ENCODE data around the gene GLT8D2. TPM values are rescaled to one million over a fixed set of nuclear protein-coding genes. Genes with fewer than 3 reads are reported as not detected.

GLT8D2 gene
- total RNA-seq, 4 donors from 2014 or later = 0.41 to 4.0 (median 1.1) TPM

DNA sequence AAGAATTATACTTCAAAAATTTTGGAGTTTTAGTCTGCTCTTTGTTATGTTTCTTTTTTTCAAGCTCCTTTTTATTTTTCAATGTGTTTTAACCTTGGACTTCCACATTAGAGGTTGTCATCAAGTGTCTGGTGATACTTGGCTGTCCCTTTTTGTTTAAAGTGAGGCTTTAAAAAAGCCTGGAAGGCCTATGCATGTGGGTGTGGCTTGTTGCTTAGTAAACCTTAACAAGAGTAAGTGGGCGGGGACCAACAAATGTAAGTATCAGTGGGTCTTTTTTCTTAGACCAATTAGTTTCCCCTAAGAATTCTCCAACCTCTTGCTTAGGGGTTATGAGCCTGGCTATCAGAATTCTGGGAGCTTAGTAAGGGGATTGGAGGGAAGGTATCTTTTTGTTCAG, 40.7 kb upstream of the GLT8D2 start:
- DNase-seq = no peak
- in situ Hi-C loops (cut with MboI; ENCODE audit: low sequenced_read_pairs in 4 of 4) (no loop called here), intact Hi-C loops (cut with DNase I; ENCODE audit: low total_unique reads) (no loop called here)
- peaks cover 0 to 80% of the 10 kb centered on the region in 2 donors for H3K36me3 ChIP-seq
- no peaks in the 10 kb centered on the region for H3K9me3 ChIP-seq
- no peaks in the 10 kb centered on the region for H3K27me3 ChIP-seq
- H3K27ac ChIP-seq = no peak overlapping the region
- H3K4me3 ChIP-seq = no peak overlapping the region
- H3K4me1 ChIP-seq = no peaks in the 10 kb centered on the region
- TF ChIP-seq POLR2A (IDR thresholded peaks at IDR 0.05) (no peak), CTCF (IDR thresholded peaks at IDR 0.05 in 4 of 5, conservative IDR thresholded peaks at IDR 0.05 in 1 of 5) (no peak)
- no peak for ATAC-seq

GRCh38 chr12:104083769-104084475, 33.9 kb upstream of the GLT8D2 start:
- Histone ChIP-seq H3K27me3 (no peaks in the 10 kb centered on the region), H3K4me1 (no peaks in the 10 kb centered on the region), H3K9me3 (no peaks in the 10 kb centered on the region), H3K36me3 (peaks cover 3 to 76% of the 10 kb centered on the region in 2 donors), H3K4me3 (no peak overlapping the region), H3K27ac (no peak overlapping the region)
- ATAC-seq (no peak), DNase-seq (no peak)
- TF ChIP-seq CTCF (IDR thresholded peaks at IDR 0.05 in 4 of 5, conservative IDR thresholded peaks at IDR 0.05 in 1 of 5) (no peak), POLR2A (IDR thresholded peaks at IDR 0.05) (no peak)
- intact Hi-C loops (cut with DNase I; ENCODE audit: low total_unique reads) = no loop called here
- in situ Hi-C loops (cut with MboI; ENCODE audit: low sequenced_read_pairs in 4 of 4) = no loop called here

- no peak overlapping the region for H3K4me3 ChIP-seq
- DNase-seq (no peak), ATAC-seq (no peak)
- no peaks in the 10 kb centered on the region for H3K27me3 ChIP-seq
- no peaks in the 10 kb centered on the region for H3K4me1 ChIP-seq
- TF ChIP-seq POLR2A (IDR thresholded peaks at IDR 0.05) (no peak), CTCF (IDR thresholded peaks at IDR 0.05 in 4 of 5, conservative IDR thresholded peaks at IDR 0.05 in 1 of 5) (no peak)
- H3K9me3 ChIP-seq = no peaks in the 10 kb centered on the region
- in situ Hi-C loops (cut with MboI; ENCODE audit: low sequenced_read_pairs in 4 of 4) (no loop called here), intact Hi-C loops (cut with DNase I; ENCODE audit: low total_unique reads) (no loop called here)
- peaks cover 3 to 52% of the 10 kb centered on the region in 2 donors for H3K36me3 ChIP-seq
- H3K27ac ChIP-seq = no peak overlapping the region
These were observed 30.8 kb upstream of the GLT8D2 start for GRCh38 chr12:104080764-104081163.

- Histone ChIP-seq H3K4me3 (no peak overlapping the region), H3K27ac (no peak overlapping the region), H3K4me1 (no peaks in the 10 kb centered on the region), H3K9me3 (no peaks in the 10 kb centered on the region), H3K27me3 (no peaks in the 10 kb centered on the region), H3K36me3 (peaks cover 3 to 49% of the 10 kb centered on the region in 2 donors)
- TF ChIP-seq POLR2A (IDR thresholded peaks at IDR 0.05) (no peak), CTCF (IDR thresholded peaks at IDR 0.05 in 4 of 5, conservative IDR thresholded peaks at IDR 0.05 in 1 of 5) (no peak)
- ATAC-seq (no peak), DNase-seq (no peak)
- in situ Hi-C loops (cut with MboI; ENCODE audit: low sequenced_read_pairs in 4 of 4) (no loop called here), intact Hi-C loops (cut with DNase I; ENCODE audit: low total_unique reads) (no loop called here)
These were observed 29.0 kb upstream of the GLT8D2 start for GRCh38 chr12:104079024-104079423.

GRCh38 chr12:104073699-104074098, 23.7 kb upstream of the GLT8D2 start:
- no peak for ATAC-seq
- in situ Hi-C loops (cut with MboI; ENCODE audit: low sequenced_read_pairs in 4 of 4) = no loop called here
- H3K36me3 ChIP-seq = peaks cover 0 to 25% of the 10 kb centered on the region in 2 donors

More at GRCh38 chr12:104073699-104074098, 23.7 kb upstream of the GLT8D2 start:
- DNase-seq = no peak
- Histone ChIP-seq H3K27ac (no peak overlapping the region), H3K27me3 (no peaks in the 10 kb centered on the region), H3K4me1 (no peaks in the 10 kb centered on the region), H3K9me3 (no peaks in the 10 kb centered on the region), H3K4me3 (no peak overlapping the region)
- intact Hi-C loops (cut with DNase I; ENCODE audit: low total_unique reads) = no loop called here
- TF ChIP-seq CTCF (IDR thresholded peaks at IDR 0.05 in 4 of 5, conservative IDR thresholded peaks at IDR 0.05 in 1 of 5) = no peak
- no peak for TF ChIP-seq POLR2A (IDR thresholded peaks at IDR 0.05)
